HepG2 (cell line): ENCODE results near the gene CTBP1. TPM values are rescaled to one million over a fixed set of nuclear protein-coding genes. Genes with fewer than 3 reads are reported as not detected.
A peak's percentile ranks its signal among the peaks of the same experiment; 100 is the strongest.

Experiments used
- GLI4 ChIP-seq: sonication (generic); formaldehyde crosslinking; IDR thresholded peaks from 2 replicates; pipeline ENCODE4 v1.5.1; 2020; ENCODE audit warnings: missing genetic modification reagents, mild to moderate bottlenecking, moderate library complexity, borderline replicate concordance
- HNF4G ChIP-seq, 2 experiments: sonication (generic) in 1 of 2; formaldehyde crosslinking in 1 of 2; IDR thresholded peaks; 2 replicates each; pipeline versions ENCODE4 v1.4.0 to v1.6.1; 2011 to 2020; ENCODE audit warnings: borderline replicate concordance in 2 of 2, low read depth in 2 of 2, mild to moderate bottlenecking in 2 of 2, low read length in 1 of 2, missing genetic modification reagents in 1 of 2, moderate library complexity in 1 of 2
- MAZ ChIP-seq, 2 experiments: sonication (generic) in 1 of 2; formaldehyde crosslinking in 1 of 2; IDR thresholded peaks; 2 replicates each; pipeline versions ENCODE4 v1.5.0 to v1.6.1; 2012 to 2020; ENCODE audit warnings: low read depth in 2 of 2, mild to moderate bottlenecking in 2 of 2, borderline replicate concordance in 1 of 2, improper control_type of control experiment in 1 of 2, low read length in 1 of 2, missing genetic modification reagents in 1 of 2, moderate library complexity in 1 of 2
- MLXIP ChIP-seq: sonication (generic); formaldehyde crosslinking; IDR thresholded peaks from 2 replicates; pipeline ENCODE4 v1.9.0; 2021; ENCODE audit warnings: missing genetic modification reagents, borderline replicate concordance
- MNT ChIP-seq: fragments of 450-650 bp; IDR thresholded peaks from 2 replicates; pipeline ENCODE4 v1.6.1; 2016
- POLR2A ChIP-seq, 2 experiments: IDR thresholded peaks; 2 replicates each; pipeline ENCODE4 v1.6.1; 2011; ENCODE audit warnings: low read depth in 2 of 2, low read length in 2 of 2, mild to moderate bottlenecking in 1 of 2, moderate library complexity in 1 of 2; ENCODE audit not compliant: insufficient read depth in 1 of 2
- YEATS4 ChIP-seq: sonication (generic); formaldehyde crosslinking; IDR thresholded peaks from 2 replicates; pipeline ENCODE4 v1.4.0; 2020; ENCODE audit warnings: missing genetic modification reagents, borderline replicate concordance
- ZNF337 ChIP-seq: sonication (generic); formaldehyde crosslinking; IDR thresholded peaks from 2 replicates; pipeline ENCODE4 v1.5.1; 2020; ENCODE audit warnings: missing genetic modification reagents, low read depth, mild to moderate bottlenecking, borderline replicate concordance
- ZNF33A ChIP-seq: sonication (generic); formaldehyde crosslinking; IDR thresholded peaks from 2 replicates; pipeline ENCODE4 v1.5.1; 2020; ENCODE audit warnings: missing genetic modification reagents, mild to moderate bottlenecking, moderate library complexity, borderline replicate concordance
- ZNF354B ChIP-seq: sonication (generic); formaldehyde crosslinking; IDR thresholded peaks from 2 replicates; pipeline ENCODE4 v1.8.0; 2022; ENCODE audit warnings: mild to moderate bottlenecking, missing genetic modification reagents
- ZNF672 ChIP-seq: sonication (generic); formaldehyde crosslinking; IDR thresholded peaks from 2 replicates; pipeline ENCODE4 v1.8.1; 2022; ENCODE audit warnings: missing genetic modification reagents
- ZNF687 ChIP-seq: sonication (generic); formaldehyde crosslinking; IDR thresholded peaks from 2 replicates; pipeline ENCODE4 v1.5.1; 2020; ENCODE audit warnings: mild to moderate bottlenecking, missing genetic modification reagents, moderate library complexity
- polyA plus RNA-seq, 8 experiments: library from polyadenylated mRNA; depleted of rRNA in 3 of 8; stranded (reverse) in 7 of 8; unstranded in 1 of 8; fragments of >200 nt; fragmentation: Illumina TruSeq in 4 of 8; extraction: Trizol in 4 of 8; gene quantifications; 2 replicates each; pipeline versions ENCODE4 v1.2.1 to v1.2.3, GENCODE V29; 2011 to 2016; ENCODE audit warnings: low read depth in 4 of 8, missing spikeins in 1 of 8, mixed read lengths in 1 of 8; ENCODE audit not compliant: insufficient read depth in 1 of 8
- total RNA-seq, 5 experiments: library from RNA; depleted of rRNA; stranded (reverse); fragments of >200 nt; fragmentation: Illumina TruSeq; extraction: Trizol; gene quantifications; 2 replicates each; pipeline ENCODE4 v1.2.3, GENCODE V29; 2016; ENCODE audit warnings: low read depth in 1 of 5
- TF ChIP-seq, protein P1 (sequence below): sonication (generic); formaldehyde crosslinking; IDR thresholded peaks from 2 replicates; pipeline ENCODE4 v1.8.1; 2022; ENCODE audit warnings: low read depth, mild to moderate bottlenecking, missing genetic modification reagents

The CTBP1 gene
- total and polyA plus RNA-seq, 2 of the 13 experiments (the other 11 are each of a cell fraction or from before 2014, with no cell fraction given), result 78.5 to 112 TPM

DNA sequence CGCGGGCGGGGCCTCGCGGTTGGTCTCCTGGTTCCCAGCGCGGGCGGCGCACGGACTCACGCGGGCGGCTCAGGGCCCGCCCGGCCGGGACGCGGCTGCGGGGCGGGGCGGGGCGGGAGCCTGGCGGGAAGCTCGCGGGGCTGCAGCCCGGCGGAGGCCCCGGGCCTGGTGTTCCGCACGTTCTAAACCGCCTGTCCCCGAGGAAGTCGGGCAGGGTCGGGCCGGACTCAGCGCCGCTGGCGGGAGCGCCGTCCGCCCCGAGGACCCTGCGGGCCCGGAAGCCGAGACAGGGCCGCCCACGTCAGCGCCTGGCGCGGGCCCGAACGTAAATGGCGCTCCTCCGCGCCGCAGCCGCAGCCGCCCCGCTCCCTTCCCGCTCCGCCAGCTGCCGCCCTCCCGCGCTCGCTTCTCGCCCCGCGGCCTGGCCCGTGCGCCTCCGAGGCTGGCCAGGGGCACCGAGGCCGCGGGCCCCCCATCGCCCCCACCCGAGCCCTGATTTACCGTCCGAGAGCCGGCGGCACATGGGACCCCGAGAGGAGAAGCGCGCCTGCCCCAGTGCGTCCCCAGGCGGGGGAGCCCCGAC is 309 bp upstream of the CTBP1 start (continued):
- no peak for TF ChIP-seq ZNF687 (CRISPR knock-in tag)
- no peak for TF ChIP-seq ZNF354B (CRISPR knock-in tag)
- TF ChIP-seq ZNF672 (CRISPR knock-in tag), result no peak
- no peak for TF ChIP-seq ZNF337 (CRISPR knock-in tag)
- TF ChIP-seq MAZ (IDR thresholded peaks at IDR 0.05; ENCODE audit: borderline replicate concordance, low read depth, low read length), result no peak
- TF ChIP-seq MAZ (CRISPR knock-in tag; IDR thresholded peaks at IDR 0.05; ENCODE audit: low read depth), result no peak
- peak; percentile 73 for TF ChIP-seq YEATS4
- peak in 1 of 2 experiments; percentile 54; a peak in 2 of 4 replicates for TF ChIP-seq POLR2A (IDR thresholded peaks at IDR 0.05; ENCODE audit: insufficient read depth in 1 of 2, low read depth in 2 of 2, low read length in 2 of 2)
- peak; percentile 14; the same call in 1 of the 2 replicates for TF ChIP-seq GLI4 (CRISPR knock-in tag)
- TF ChIP-seq MLXIP (CRISPR knock-in tag), result no peak
- TF ChIP-seq HNF4G (IDR thresholded peaks at IDR 0.05; ENCODE audit: borderline replicate concordance, low read depth, low read length), result no peak; the same call in 1 of the 2 replicates
- no peak for TF ChIP-seq HNF4G (CRISPR knock-in tag; IDR thresholded peaks at IDR 0.05; ENCODE audit: borderline replicate concordance, low read depth)
- no peak for TF ChIP-seq MNT
- TF ChIP-seq, protein P1, sequence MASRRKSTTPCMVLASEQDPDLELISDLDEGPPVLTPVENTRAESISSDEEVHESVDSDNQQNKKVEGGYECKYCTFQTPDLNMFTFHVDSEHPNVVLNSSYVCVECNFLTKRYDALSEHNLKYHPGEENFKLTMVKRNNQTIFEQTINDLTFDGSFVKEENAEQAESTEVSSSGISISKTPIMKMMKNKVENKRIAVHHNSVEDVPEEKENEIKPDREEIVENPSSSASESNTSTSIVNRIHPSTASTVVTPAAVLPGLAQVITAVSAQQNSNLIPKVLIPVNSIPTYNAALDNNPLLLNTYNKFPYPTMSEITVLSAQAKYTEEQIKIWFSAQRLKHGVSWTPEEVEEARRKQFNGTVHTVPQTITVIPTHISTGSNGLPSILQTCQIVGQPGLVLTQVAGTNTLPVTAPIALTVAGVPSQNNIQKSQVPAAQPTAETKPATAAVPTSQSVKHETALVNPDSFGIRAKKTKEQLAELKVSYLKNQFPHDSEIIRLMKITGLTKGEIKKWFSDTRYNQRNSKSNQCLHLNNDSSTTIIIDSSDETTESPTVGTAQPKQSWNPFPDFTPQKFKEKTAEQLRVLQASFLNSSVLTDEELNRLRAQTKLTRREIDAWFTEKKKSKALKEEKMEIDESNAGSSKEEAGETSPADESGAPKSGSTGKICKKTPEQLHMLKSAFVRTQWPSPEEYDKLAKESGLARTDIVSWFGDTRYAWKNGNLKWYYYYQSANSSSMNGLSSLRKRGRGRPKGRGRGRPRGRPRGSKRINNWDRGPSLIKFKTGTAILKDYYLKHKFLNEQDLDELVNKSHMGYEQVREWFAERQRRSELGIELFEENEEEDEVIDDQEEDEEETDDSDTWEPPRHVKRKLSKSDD, result peak; percentile 38; the same call in 1 of the 2 replicates
- TF ChIP-seq ZNF33A (CRISPR knock-in tag), result no peak
